ENCODE results near the gene SLC5A11.

Gene SLC5A11

GRCh38 chr16:24921229-24921628, 75.5 kb downstream of the SLC5A11 start:
- DNase-seq: no peak

- DNase-seq: no peak
Measured at GRCh38 chr16:24925163-24925562, 79.4 kb downstream of the SLC5A11 start.

GRCh38 chr16:24929409-24929808, 83.6 kb downstream of the SLC5A11 start:
- DNase-seq: no peak

GRCh38 chr16:24930440-24930839, 84.7 kb downstream of the SLC5A11 start:
- DNase-seq: no peak

GRCh38 chr16:24931091-24931490, 85.3 kb downstream of the SLC5A11 start:
- no peak for DNase-seq

GRCh38 chr16:24935336-24935735, 89.6 kb downstream of the SLC5A11 start:
- no peak for DNase-seq

GRCh38 chr16:24936151-24936550, 90.4 kb downstream of the SLC5A11 start:
- DNase-seq: no peak

GRCh38 chr16:24939224-24939623, 93.5 kb downstream of the SLC5A11 start:
- no peak for DNase-seq

- no peak for DNase-seq
Measured at GRCh38 chr16:24939738-24940137, 94.0 kb downstream of the SLC5A11 start.

- no peak for DNase-seq
Measured at GRCh38 chr16:24943471-24943870, 97.7 kb downstream of the SLC5A11 start.

- no peak for DNase-seq
Measured at GRCh38 chr16:24944206-24944605, 98.4 kb downstream of the SLC5A11 start.

GRCh38 chr16:24946155-24946554, 100.4 kb downstream of the SLC5A11 start:
- no peak for DNase-seq

GRCh38 chr16:24950275-24950674, 104.5 kb downstream of the SLC5A11 start:
- DNase-seq: no peak

- DNase-seq: no peak
Measured at GRCh38 chr16:24953306-24953705, 107.5 kb downstream of the SLC5A11 start.

- DNase-seq: no peak
Measured at GRCh38 chr16:24953721-24954120, 108.0 kb downstream of the SLC5A11 start.

- DNase-seq: no peak
Measured at GRCh38 chr16:24954137-24954536, 108.4 kb downstream of the SLC5A11 start.

- no peak for DNase-seq
Measured at GRCh38 chr16:24955975-24956731, 110.4 kb downstream of the SLC5A11 start.

GRCh38 chr16:24957887-24958286, 112.1 kb downstream of the SLC5A11 start:
- no peak for DNase-seq

Measured in DMS79 treated with DMSO at 0.1 percent for 48 hours (cell line).